Mucosa of descending colon (tissue), 3 donors: ENCODE measurements around the gene FLOT1. TPM values are rescaled to one million over a fixed set of nuclear protein-coding genes. Genes with fewer than 3 reads are reported as not detected.
A peak's percentile ranks its signal among the peaks of the same experiment; 100 is the strongest.

ENCODE experiments used
- ATAC-seq: fragments of 200-7000 bp; cut with Tn5 transposase; one replicate; pipeline ENCODE4 v1.9.1; 2020; ENCODE audit warnings: mild to moderate bottlenecking, moderate library complexity
- DNase-seq, 3 donors: peaks; one replicate each; pipeline ENCODE4 v3.0.0-alpha.2; 2020
- H3K36me3 ChIP-seq: fragments of 200-600 bp; one replicate; pipeline ENCODE4 v1.8.0; 2021; ENCODE audit warnings: low read depth, mild to moderate bottlenecking
- H3K4me1 ChIP-seq: fragments of 200-600 bp; one replicate; pipeline ENCODE4 v1.8.0; 2021; ENCODE audit warnings: low read depth, mild to moderate bottlenecking
- H3K4me3 ChIP-seq: fragments of 200-600 bp; one replicate; pipeline ENCODE4 v1.8.0; 2021; ENCODE audit warnings: mild to moderate bottlenecking
- H3K9me3 ChIP-seq: fragments of 200-600 bp; one replicate; pipeline ENCODE4 v1.8.0; 2021; ENCODE audit warnings: mild to moderate bottlenecking
- CTCF ChIP-seq: fragments of 200-600 bp; IDR thresholded peaks from one replicate; pipeline ENCODE4 v1.8.0; 2022; ENCODE audit warnings: antibody characterized with exemption, mild to moderate bottlenecking
- intact Hi-C, 2 donors: fragments of 100-400 bp; cut with DNase I in 1 of 2; cut with micrococcal nuclease in 1 of 2; formaldehyde crosslinking; loops; one replicate each; pipeline versions ENCODE4 v1.11.0 to v1.11.1; 2022; cut with DNase I, micrococcal nuclease
- total RNA-seq, 3 donors: library from RNA; stranded (reverse); fragmentation: NEBNext Ultra II Directional in 2 of 3; extraction: Animal tissue kit (Norgen Biotek cat#: 25700) in 2 of 3; gene quantifications; one replicate each; pipeline versions ENCODE4 v1.2.1 to v1.2.4, GENCODE V29; 2021 to 2023
- donor health status: DM: no; HTN: no; CAD: no; lungs with moderate emphysema.
- donor health status: DM: no; HTN: no; CAD: no.
- donor health status: DM: no; HTN: yes; CAD: no.

The FLOT1 gene
- total RNA-seq, 3 donors from 2014 or later = 133 to 175 (median 152) TPM

- H3K36me3 ChIP-seq = peaks cover 5% of the 10 kb centered on the region
- intact Hi-C loops = loop anchor here (10.0 kb wide), 2 partner anchors 83 to 143 kb away; partner anchors contain the start of gene DDR1 (in 2 of the 2)
- H3K4me3 ChIP-seq = peak overlapping the region; percentile 71
- H3K9me3 ChIP-seq = no peaks in the 10 kb centered on the region
- DNase-seq (no peak), ATAC-seq (peak; percentile 27)
- TF ChIP-seq CTCF = no peak
- H3K4me1 ChIP-seq = peaks cover 34% of the 10 kb centered on the region
These were observed 635 bp downstream of the FLOT1 start for GRCh38 chr6:30741789-30742315.

GRCh38 chr6:30741063-30741779, 1.3 kb downstream of the FLOT1 start:
- TF ChIP-seq CTCF = no peak

GRCh38 chr6:30740540-30740870, 2.0 kb downstream of the FLOT1 start:
- no peak for ATAC-seq
- intact Hi-C loops = loop anchor here (10.0 kb wide), 2 partner anchors 84 to 144 kb away; partner anchors contain the start of gene DDR1 (in 2 of the 2)
- DNase-seq = no peak
- H3K4me1 ChIP-seq = peaks cover 33% of the 10 kb centered on the region
- H3K36me3 ChIP-seq = peaks cover 5% of the 10 kb centered on the region
- no peak overlapping the region for H3K4me3 ChIP-seq
- no peak for TF ChIP-seq CTCF
- H3K9me3 ChIP-seq = no peaks in the 10 kb centered on the region

More at GRCh38 chr6:30741063-30741779, 1.3 kb downstream of the FLOT1 start:
- intact Hi-C loops = loop anchor here (10.0 kb wide), 2 partner anchors 84 to 144 kb away; partner anchors contain the start of gene DDR1 (in 2 of the 2)
- ATAC-seq (no peak), DNase-seq (no peak)
- no peaks in the 10 kb centered on the region for H3K9me3 ChIP-seq
- H3K36me3 ChIP-seq = peaks cover 5% of the 10 kb centered on the region
- no peak overlapping the region for H3K4me3 ChIP-seq
- H3K4me1 ChIP-seq = peaks cover 33% of the 10 kb centered on the region

GRCh38 chr6:30738532-30738931, 4.0 kb downstream of the FLOT1 start:
- DNase-seq (no peak), ATAC-seq (no peak)
- peaks cover 23% of the 10 kb centered on the region for H3K4me1 ChIP-seq
- peaks cover 5% of the 10 kb centered on the region for H3K36me3 ChIP-seq
- no peak overlapping the region for H3K4me3 ChIP-seq
- no peak for TF ChIP-seq CTCF
- H3K9me3 ChIP-seq = no peaks in the 10 kb centered on the region
- intact Hi-C loops = no loop called here

- Histone ChIP-seq H3K4me1 (peaks cover 15% of the 10 kb centered on the region), H3K36me3 (no peaks in the 10 kb centered on the region), H3K4me3 (no peak overlapping the region), H3K9me3 (no peaks in the 10 kb centered on the region)
- ATAC-seq (no peak), DNase-seq (no peak)
- TF ChIP-seq CTCF = no peak
- intact Hi-C loops = no loop called here
These were observed 6.7 kb downstream of the FLOT1 start for GRCh38 chr6:30735668-30736314.
